Smooth muscle cell (in vitro differentiated cells): ENCODE measurements around the gene OR10D3. TPM values are rescaled to one million over a fixed set of nuclear protein-coding genes. Genes with fewer than 3 reads are reported as not detected.

Experiments used
- DNase-seq: peaks from one replicate; lab custom pipeline; 2025; ENCODE audit not compliant: unreplicated experiment; lab: John Stamatoyannopoulos, UW
- H2AFZ ChIP-seq: fragments of 200-600 bp; sonication (generic); 2 replicates; pipeline ENCODE4 v1.6.0; 2016; ENCODE audit warnings: antibody characterized with exemption, low read depth, mild to moderate bottlenecking
- H3F3A ChIP-seq: fragments of 200-600 bp; sonication (generic); 2 replicates; pipeline ENCODE4 v1.6.0; 2017; ENCODE audit warnings: antibody characterized with exemption, low read depth
- H3K27ac ChIP-seq: fragments of 200-600 bp; sonication (generic); 2 replicates; pipeline ENCODE4 v1.5.1; 2016; ENCODE audit warnings: low read depth, mild to moderate bottlenecking
- H3K27me3 ChIP-seq: fragments of 200-600 bp; sonication (generic); 2 replicates; pipeline ENCODE4 v1.6.1; 2016; ENCODE audit warnings: low read depth, mild to moderate bottlenecking
- H3K36me3 ChIP-seq: fragments of 200-600 bp; sonication (generic); 2 replicates; pipeline ENCODE4 v1.5.1; 2016; ENCODE audit warnings: low read depth
- H3K4me1 ChIP-seq: fragments of 200-600 bp; sonication (generic); 2 replicates; pipeline ENCODE4 v1.5.1; 2016; ENCODE audit warnings: low read depth
- H3K4me2 ChIP-seq: fragments of 200-600 bp; sonication (generic); 2 replicates; pipeline ENCODE4 v1.6.0; 2016; ENCODE audit warnings: mild to moderate bottlenecking
- H3K4me3 ChIP-seq: fragments of 200-600 bp; sonication (generic); 2 replicates; pipeline ENCODE4 v1.5.1; 2016; ENCODE audit warnings: mild to moderate bottlenecking
- H3K79me2 ChIP-seq: fragments of 200-600 bp; sonication (generic); 2 replicates; pipeline ENCODE4 v1.6.0; 2016; ENCODE audit warnings: low read depth, mild to moderate bottlenecking
- H3K9ac ChIP-seq: fragments of 200-600 bp; sonication (generic); 2 replicates; pipeline ENCODE4 v1.6.0; 2016; ENCODE audit warnings: low read depth
- H3K9me3 ChIP-seq: fragments of 200-600 bp; sonication (generic); replicated peaks from 2 replicates; pipeline ENCODE4 v1.5.1; 2016; ENCODE audit warnings: low read depth
- H4K20me1 ChIP-seq: fragments of 200-600 bp; sonication (generic); 2 replicates; pipeline ENCODE4 v1.6.0; 2016; ENCODE audit warnings: low read depth
- WGBS: methylation state at CpG from one replicate; pipeline ENCODE4 v1.1.7; 2016; ENCODE audit warnings: low lambda C conversion rate; 5-methylcytosine and 5-hydroxymethylcytosine counted together
- polyA plus RNA-seq: library from polyadenylated mRNA; unstranded; fragments of >200 nt; fragmentation: Nextera tagmentation; extraction: Ambion mirVana; gene quantifications from 2 replicates; pipeline ENCODE4 v1.2.1, GENCODE V29; 2016
- total RNA-seq: library from RNA; depleted of rRNA; stranded (reverse); fragments of >200 nt; gene quantifications from 2 replicates; pipeline ENCODE4 v1.2.3, GENCODE V29; 2014
- TF ChIP-seq, protein P1 (sequence below): fragments of 200-600 bp; sonication (generic); IDR thresholded peaks from 2 replicates; pipeline ENCODE4 v1.5.1; 2017; ENCODE audit warnings: borderline replicate concordance, mild to moderate bottlenecking, antibody characterized with exemption; ENCODE audit not compliant: insufficient read depth, poor library complexity, severe bottlenecking

OR10D3 gene
- total and polyA plus RNA-seq, 2 experiments from 2014 or later = not detected

DNA sequence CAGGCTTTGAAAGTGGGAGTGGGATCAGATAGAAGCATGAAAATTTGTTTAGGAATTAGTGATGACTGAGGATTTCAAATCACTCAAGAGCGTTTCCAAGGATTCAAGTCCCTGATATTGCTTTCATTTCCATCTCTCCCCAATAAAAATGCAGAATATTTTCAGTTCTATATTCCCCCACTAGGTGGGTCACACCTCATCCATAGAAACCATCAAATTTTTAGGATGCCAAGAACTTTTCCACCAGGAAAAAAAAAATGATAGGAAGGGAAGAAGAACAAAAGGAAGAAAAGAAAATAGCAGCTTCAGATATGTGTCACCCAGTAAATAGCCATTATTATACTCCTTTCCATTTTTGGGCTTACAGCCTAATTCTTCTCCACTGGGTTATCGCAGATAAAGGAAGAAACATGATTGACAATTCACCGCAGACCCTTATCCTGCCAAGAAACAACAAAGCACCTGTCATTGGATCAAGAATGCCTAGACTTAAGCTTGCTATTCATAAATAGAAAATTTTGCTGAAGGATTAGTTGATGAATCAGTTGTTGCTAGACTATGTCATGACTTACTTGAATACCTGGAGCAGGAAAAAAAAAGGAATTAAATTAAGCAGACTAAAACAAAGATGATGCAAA is 30.3 kb upstream of the OR10D3 start:
- Histone ChIP-seq H3K27ac (no peak overlapping the region), H3K79me2 (no peaks in the 10 kb centered on the region), H3F3A (no peaks in the 10 kb centered on the region), H3K27me3 (peaks cover 6% of the 10 kb centered on the region), H4K20me1 (no peaks in the 10 kb centered on the region), H2AFZ (no peak overlapping the region), H3K4me2 (no peak overlapping the region), H3K36me3 (no peaks in the 10 kb centered on the region), H3K9me3 (no peaks in the 10 kb centered on the region), H3K4me1 (no peaks in the 10 kb centered on the region), H3K9ac (no peak overlapping the region), H3K4me3 (no peak overlapping the region)
- TF ChIP-seq, protein P1, sequence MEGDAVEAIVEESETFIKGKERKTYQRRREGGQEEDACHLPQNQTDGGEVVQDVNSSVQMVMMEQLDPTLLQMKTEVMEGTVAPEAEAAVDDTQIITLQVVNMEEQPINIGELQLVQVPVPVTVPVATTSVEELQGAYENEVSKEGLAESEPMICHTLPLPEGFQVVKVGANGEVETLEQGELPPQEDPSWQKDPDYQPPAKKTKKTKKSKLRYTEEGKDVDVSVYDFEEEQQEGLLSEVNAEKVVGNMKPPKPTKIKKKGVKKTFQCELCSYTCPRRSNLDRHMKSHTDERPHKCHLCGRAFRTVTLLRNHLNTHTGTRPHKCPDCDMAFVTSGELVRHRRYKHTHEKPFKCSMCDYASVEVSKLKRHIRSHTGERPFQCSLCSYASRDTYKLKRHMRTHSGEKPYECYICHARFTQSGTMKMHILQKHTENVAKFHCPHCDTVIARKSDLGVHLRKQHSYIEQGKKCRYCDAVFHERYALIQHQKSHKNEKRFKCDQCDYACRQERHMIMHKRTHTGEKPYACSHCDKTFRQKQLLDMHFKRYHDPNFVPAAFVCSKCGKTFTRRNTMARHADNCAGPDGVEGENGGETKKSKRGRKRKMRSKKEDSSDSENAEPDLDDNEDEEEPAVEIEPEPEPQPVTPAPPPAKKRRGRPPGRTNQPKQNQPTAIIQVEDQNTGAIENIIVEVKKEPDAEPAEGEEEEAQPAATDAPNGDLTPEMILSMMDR = no peak
- no peak for DNase-seq
- 95% methylated on average over 3 of the region's 3 CpGs for WGBS

DNA sequence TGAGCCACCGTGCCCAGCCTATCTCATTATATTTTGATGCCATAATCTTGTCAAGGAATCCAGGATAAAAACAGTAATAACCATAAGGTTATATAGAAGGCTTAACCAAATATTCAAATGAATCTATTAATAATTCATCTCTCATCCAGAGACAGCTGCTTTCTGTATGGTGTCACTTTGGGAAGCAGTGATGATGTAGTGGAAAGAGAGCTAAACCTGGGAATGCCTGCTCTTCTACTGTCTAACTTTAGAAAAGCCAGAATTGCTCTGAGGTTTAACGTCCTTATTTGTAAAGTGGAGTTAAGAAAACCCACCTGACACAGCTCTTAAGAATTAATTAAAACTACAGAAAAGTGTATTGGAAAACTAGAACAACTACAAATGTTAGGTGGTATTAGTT is 29.3 kb upstream of the OR10D3 start:
- peaks cover 6% of the 10 kb centered on the region for H3K27me3 ChIP-seq
- H3K4me1 ChIP-seq = no peaks in the 10 kb centered on the region
- H3K36me3 ChIP-seq = no peaks in the 10 kb centered on the region
- no peak overlapping the region for H3K4me3 ChIP-seq
- WGBS = 81% methylated on average over 2 of the region's 2 CpGs
- no peak overlapping the region for H3K27ac ChIP-seq
- no peaks in the 10 kb centered on the region for H3K79me2 ChIP-seq
- H2AFZ ChIP-seq = no peak overlapping the region
- TF ChIP-seq, protein P1 = no peak
- H3F3A ChIP-seq = no peaks in the 10 kb centered on the region
- H3K4me2 ChIP-seq = no peak overlapping the region
- no peak overlapping the region for H3K9ac ChIP-seq
- no peaks in the 10 kb centered on the region for H4K20me1 ChIP-seq
- no peaks in the 10 kb centered on the region for H3K9me3 ChIP-seq
- DNase-seq = no peak

GRCh38 chr11:124159481-124159880 is 23.7 kb upstream of the OR10D3 start:
- TF ChIP-seq, protein P1 = no peak
- Histone ChIP-seq H3K79me2 (no peaks in the 10 kb centered on the region), H3K4me1 (no peaks in the 10 kb centered on the region), H2AFZ (no peak overlapping the region), H3K27me3 (peaks cover 6% of the 10 kb centered on the region), H3K9me3 (no peaks in the 10 kb centered on the region), H3K27ac (no peak overlapping the region), H4K20me1 (no peaks in the 10 kb centered on the region), H3K4me2 (no peak overlapping the region), H3K4me3 (no peak overlapping the region), H3K9ac (no peak overlapping the region), H3K36me3 (no peaks in the 10 kb centered on the region), H3F3A (no peaks in the 10 kb centered on the region)
- DNase-seq = no peak

DNA sequence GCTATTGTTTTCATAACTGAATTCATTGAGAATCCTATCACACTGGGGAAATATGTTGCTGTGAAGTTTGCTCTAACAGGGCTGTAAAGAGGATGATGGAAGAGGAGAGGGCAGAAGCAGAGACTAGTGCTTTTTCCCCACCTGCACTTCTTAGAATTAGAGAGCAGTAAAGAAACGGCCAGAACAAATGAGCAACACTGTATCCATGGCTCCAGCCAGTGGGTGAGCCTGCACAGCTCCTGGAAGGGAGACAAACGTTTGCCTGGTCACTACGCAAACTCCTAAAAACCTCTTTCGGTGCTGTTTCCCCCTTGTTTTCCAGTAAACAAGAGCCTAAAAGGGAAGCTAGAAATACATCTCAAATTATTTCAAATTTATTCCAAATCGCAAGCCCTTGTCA is 22.2 kb upstream of the OR10D3 start:
- H3K27me3 ChIP-seq = peaks cover under 1% of the 10 kb centered on the region
- H3K79me2 ChIP-seq = no peaks in the 10 kb centered on the region
- H4K20me1 ChIP-seq = no peaks in the 10 kb centered on the region
- H3F3A ChIP-seq = no peaks in the 10 kb centered on the region
- DNase-seq = no peak
- H3K4me2 ChIP-seq = no peak overlapping the region
- H3K27ac ChIP-seq = no peak overlapping the region
- no peak overlapping the region for H3K9ac ChIP-seq
- H3K4me1 ChIP-seq = no peaks in the 10 kb centered on the region
- no peaks in the 10 kb centered on the region for H3K9me3 ChIP-seq
- no peaks in the 10 kb centered on the region for H3K36me3 ChIP-seq
- H2AFZ ChIP-seq = no peak overlapping the region
- 90% methylated on average over 5 of the region's 5 CpGs for WGBS
- no peak overlapping the region for H3K4me3 ChIP-seq
- TF ChIP-seq, protein P1 = no peak
